Stomach (tissue), 4 donors: ENCODE results near the gene CPLANE2.

ENCODE experiments used
- EP300 ChIP-seq: sonication (generic); formaldehyde crosslinking; IDR thresholded peaks from one replicate; pipeline ENCODE4 v1.6.1; 2017; ENCODE audit warnings: antibody characterized with exemption
- POLR2A ChIP-seq, 4 donors: fragments of 450-650 bp; IDR thresholded peaks; one replicate each; pipeline ENCODE4 v1.6.1; 2016; ENCODE audit warnings: antibody characterized with exemption in 4 of 4, control low read depth in 2 of 4, mild to moderate bottlenecking in 1 of 4, moderate library complexity in 1 of 4
- TF ChIP-seq, protein P1 (sequence below), 7 experiments: fragments of 450-650 bp in 4 of 7; fragments of 200-600 bp in 3 of 7; sonication (generic) in 3 of 7; IDR thresholded peaks; one replicate each; pipeline ENCODE4 v1.5.1; 2016 to 2019; ENCODE audit warnings: antibody characterized with exemption in 7 of 7, control low read depth in 2 of 7, mild to moderate bottlenecking in 1 of 7

DNA sequence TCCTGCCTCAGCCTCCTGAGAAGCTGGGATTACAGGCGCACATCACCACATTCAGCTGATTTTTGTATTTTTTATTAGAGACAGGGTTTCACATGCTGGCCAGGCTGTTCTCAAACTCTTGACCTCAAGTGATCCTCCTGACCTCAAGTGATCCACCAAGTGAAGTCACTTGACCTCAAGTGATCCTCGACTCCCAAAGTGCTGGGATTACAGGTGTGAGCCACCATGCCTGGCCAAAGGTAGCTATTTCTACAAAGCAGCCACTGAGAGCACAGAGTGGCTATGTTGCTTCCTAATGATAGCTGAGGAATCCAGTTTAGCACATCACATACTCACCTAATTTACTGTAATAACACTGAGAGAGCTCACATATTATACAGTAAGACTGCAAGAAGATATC lies 44.8 kb upstream of the CPLANE2 start:
- TF ChIP-seq POLR2A (IDR thresholded peaks at IDR 0.05) (no peak), EP300 (no peak)
- TF ChIP-seq, protein P1, sequence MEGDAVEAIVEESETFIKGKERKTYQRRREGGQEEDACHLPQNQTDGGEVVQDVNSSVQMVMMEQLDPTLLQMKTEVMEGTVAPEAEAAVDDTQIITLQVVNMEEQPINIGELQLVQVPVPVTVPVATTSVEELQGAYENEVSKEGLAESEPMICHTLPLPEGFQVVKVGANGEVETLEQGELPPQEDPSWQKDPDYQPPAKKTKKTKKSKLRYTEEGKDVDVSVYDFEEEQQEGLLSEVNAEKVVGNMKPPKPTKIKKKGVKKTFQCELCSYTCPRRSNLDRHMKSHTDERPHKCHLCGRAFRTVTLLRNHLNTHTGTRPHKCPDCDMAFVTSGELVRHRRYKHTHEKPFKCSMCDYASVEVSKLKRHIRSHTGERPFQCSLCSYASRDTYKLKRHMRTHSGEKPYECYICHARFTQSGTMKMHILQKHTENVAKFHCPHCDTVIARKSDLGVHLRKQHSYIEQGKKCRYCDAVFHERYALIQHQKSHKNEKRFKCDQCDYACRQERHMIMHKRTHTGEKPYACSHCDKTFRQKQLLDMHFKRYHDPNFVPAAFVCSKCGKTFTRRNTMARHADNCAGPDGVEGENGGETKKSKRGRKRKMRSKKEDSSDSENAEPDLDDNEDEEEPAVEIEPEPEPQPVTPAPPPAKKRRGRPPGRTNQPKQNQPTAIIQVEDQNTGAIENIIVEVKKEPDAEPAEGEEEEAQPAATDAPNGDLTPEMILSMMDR (IDR thresholded peaks at IDR 0.05), result no peak
